ENCODE results near the gene ANKRD55.

DNA sequence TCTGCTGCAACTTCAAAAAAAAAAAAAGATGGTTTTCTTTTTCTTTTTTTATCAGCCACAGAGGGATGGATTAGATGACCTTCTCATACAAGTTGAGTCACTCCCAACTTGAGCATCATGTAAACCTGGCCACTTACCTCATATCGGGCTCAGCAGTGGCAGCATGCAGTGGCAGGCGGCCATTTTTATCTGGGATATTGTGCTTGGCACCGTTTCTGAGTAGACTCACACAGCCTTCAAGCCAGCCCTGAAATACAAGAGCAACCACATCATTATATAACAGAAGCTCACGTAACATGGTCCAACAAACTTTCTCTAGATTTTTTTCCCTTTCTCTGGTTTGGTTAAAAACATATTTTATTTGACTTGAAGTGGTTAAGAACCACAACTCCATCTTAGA is 62.6 kb downstream of the ANKRD55 start:
- TF ChIP-seq, protein P1, sequence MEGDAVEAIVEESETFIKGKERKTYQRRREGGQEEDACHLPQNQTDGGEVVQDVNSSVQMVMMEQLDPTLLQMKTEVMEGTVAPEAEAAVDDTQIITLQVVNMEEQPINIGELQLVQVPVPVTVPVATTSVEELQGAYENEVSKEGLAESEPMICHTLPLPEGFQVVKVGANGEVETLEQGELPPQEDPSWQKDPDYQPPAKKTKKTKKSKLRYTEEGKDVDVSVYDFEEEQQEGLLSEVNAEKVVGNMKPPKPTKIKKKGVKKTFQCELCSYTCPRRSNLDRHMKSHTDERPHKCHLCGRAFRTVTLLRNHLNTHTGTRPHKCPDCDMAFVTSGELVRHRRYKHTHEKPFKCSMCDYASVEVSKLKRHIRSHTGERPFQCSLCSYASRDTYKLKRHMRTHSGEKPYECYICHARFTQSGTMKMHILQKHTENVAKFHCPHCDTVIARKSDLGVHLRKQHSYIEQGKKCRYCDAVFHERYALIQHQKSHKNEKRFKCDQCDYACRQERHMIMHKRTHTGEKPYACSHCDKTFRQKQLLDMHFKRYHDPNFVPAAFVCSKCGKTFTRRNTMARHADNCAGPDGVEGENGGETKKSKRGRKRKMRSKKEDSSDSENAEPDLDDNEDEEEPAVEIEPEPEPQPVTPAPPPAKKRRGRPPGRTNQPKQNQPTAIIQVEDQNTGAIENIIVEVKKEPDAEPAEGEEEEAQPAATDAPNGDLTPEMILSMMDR (IDR thresholded peaks at IDR 0.05): no peak
- TF ChIP-seq POLR2AphosphoS5 (IDR thresholded peaks at IDR 0.05): no peak
- no peak for TF ChIP-seq POLR2A (IDR thresholded peaks at IDR 0.05; ENCODE audit: low read depth)
